Ishikawa (cell line): ENCODE results near the gene OTUD6A.

ENCODE experiments used
- CEBPB ChIP-seq: IDR thresholded peaks from 2 replicates; pipeline ENCODE4 v1.6.1; 2012
- CREB1 ChIP-seq: IDR thresholded peaks from 2 replicates; pipeline ENCODE4 v1.6.1; 2012; ENCODE audit warnings: low read depth
- EP300 ChIP-seq: IDR thresholded peaks from 2 replicates; pipeline ENCODE4 v1.6.1; 2012; ENCODE audit warnings: borderline replicate concordance
- FOXM1 ChIP-seq: IDR thresholded peaks from 2 replicates; pipeline ENCODE4 v1.6.1; 2012; ENCODE audit warnings: low read depth, borderline replicate concordance
- NFIC ChIP-seq: IDR thresholded peaks from 2 replicates; pipeline ENCODE4 v1.6.1; 2012
- RAD21 ChIP-seq: IDR thresholded peaks from 2 replicates; pipeline ENCODE4 v1.6.1; 2012; ENCODE audit warnings: low read depth
- REST ChIP-seq: IDR thresholded peaks from 2 replicates; pipeline ENCODE4 v1.6.1; 2012; ENCODE audit warnings: low read depth, mild to moderate bottlenecking
- TAF1 ChIP-seq: IDR thresholded peaks from 2 replicates; pipeline ENCODE4 v1.6.1; 2012; ENCODE audit warnings: low read depth, mild to moderate bottlenecking
- TCF12 ChIP-seq: IDR thresholded peaks from 2 replicates; pipeline ENCODE4 v1.6.1; 2012; ENCODE audit warnings: low read depth
- TF ChIP-seq, protein P1 (sequence below): IDR thresholded peaks from 2 replicates; pipeline ENCODE4 v1.6.1; 2012
- TF ChIP-seq, protein P2 (sequence below): IDR thresholded peaks from 2 replicates; pipeline ENCODE4 v1.6.1; 2012

DNA sequence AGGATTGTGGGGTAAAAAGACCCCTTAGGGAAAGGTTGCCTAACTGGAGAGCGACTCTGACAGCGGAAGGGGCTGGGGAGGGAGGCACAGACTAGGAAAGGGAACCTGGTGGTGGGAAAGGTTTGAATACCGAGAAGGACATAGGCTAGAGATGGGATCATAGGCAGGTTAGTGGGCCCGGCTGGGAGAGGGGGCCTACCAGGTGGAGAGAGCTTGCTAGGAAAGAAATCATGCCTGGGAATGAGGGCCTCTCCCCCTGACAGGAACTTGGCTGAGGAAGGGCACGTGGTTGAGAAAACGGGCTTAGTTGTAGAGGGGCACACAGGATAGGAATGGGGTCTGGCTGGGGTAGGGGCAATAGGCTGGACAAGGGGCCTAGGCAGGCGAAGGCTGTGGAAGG is 4.4 kb downstream of the OTUD6A start:
- TF ChIP-seq NFIC (no peak), FOXM1 (no peak), CEBPB (no peak), EP300 (no peak), REST (no peak), CREB1 (no peak), TAF1 (no peak), TCF12 (no peak), RAD21 (no peak)
- TF ChIP-seq, protein P1, sequence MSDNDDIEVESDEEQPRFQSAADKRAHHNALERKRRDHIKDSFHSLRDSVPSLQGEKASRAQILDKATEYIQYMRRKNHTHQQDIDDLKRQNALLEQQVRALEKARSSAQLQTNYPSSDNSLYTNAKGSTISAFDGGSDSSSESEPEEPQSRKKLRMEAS = no peak
- TF ChIP-seq, protein P2, sequence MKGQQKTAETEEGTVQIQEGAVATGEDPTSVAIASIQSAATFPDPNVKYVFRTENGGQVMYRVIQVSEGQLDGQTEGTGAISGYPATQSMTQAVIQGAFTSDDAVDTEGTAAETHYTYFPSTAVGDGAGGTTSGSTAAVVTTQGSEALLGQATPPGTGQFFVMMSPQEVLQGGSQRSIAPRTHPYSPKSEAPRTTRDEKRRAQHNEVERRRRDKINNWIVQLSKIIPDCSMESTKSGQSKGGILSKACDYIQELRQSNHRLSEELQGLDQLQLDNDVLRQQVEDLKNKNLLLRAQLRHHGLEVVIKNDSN = no peak
